GM18502 (cell line): ENCODE measurements around the gene OR5H2.
"Not testable (repeated sequence)": the region's sequence is repeated elsewhere in the genome, so short reads cannot be mapped to it uniquely, and the experiment has no call there.

Source experiments
- ATAC-seq: cut with Tn5 transposase; IDR thresholded peaks from one replicate; pipeline ENCODE4 v1.9.1; 2021; ENCODE audit warnings: mild to moderate bottlenecking; ENCODE audit not compliant: unreplicated experiment, poor library complexity

OR5H2 gene

GRCh38 chr3:98282205-98282604, at the start of gene OR5H2:
Gene OR5H2 (plus strand): TSS chr3:98282505. CDS start chr3:98282903, 398 bp downstream.
- no peak for ATAC-seq

GRCh38 chr3:98233468-98233867, 48.8 kb upstream of the OR5H2 start:
- ATAC-seq: peak; percentile 56

DNA sequence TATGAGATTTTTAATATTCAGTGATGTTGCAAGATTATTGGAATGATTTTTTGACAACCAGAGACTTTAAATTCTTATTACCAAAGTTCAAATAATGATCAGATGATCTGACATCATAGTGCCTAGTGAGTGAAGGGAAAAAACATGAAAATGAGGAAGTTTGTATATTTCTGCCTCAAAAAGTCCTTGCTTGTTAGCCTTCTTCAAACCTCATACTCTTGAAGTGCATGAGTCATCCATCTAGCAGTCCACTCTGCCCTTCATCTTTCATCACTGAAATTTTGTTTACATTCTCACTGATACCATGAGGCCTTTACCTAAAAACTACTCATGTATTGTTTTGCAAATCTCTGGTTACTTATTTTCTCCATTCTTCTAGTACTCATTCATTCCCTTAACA, 42.2 kb upstream of the OR5H2 start:
- ATAC-seq: no peak

DNA sequence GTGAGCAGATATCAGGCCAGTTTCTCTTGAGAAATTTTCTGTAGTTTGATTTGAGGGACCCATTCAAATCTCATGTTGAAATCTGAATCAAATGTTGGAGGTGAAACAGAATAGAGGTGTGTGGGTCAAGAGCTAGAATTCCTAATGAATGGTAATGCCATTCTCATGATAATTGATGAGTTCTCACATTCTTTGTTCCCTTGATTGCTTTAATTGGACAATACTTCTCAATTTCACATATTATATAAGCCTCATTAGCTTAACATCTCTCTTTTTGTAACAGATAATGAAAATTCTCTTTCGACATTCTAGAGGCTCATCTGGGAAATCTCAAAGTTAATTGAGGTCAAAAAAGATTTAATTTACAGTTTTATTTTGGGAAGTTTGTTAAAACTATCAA, 40.1 kb upstream of the OR5H2 start:
- ATAC-seq: no peak

- no peak for ATAC-seq
Observed at GRCh38 chr3:98243843-98244242, 38.5 kb upstream of the OR5H2 start.

DNA sequence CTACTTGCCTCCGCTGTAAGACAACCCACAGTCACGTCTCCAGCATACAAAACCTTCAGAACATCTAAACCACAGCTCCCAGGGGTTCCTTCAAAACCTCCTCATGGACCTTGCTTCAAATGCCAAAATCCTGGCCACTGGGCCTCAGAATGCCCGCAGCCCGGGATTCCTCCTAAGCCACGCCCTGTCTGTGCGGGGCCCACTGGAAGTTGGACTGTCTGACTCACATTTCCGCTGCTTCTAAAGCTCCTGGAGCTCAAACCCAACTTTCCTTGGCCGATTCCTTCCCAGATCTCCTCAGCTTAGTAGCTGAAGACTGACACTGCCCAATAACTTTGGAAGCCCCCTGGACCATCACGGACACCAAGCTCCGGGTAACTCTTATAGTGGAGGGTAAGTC, 36.2 kb upstream of the OR5H2 start:
- ATAC-seq: no peak

DNA sequence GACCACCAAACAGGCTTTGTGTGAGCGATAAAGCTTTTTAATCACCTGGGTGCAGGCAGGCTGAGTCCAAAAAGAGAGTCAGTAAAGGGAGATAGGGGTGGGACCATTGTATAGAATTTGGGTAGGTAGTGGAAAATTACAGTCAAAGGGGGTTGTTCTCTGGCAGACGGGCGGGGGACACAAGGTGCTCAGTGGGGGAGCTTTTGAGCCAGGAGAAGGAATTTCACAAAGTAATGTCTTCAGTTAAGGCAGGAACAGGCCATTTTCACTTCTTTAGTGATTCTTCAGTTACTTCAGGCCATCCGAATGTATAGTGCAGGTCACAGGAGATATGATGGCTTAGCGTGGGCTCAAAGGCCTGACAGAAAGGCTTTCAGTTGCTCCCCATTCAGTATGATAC, 26.3 kb upstream of the OR5H2 start:
- not testable (repeated sequence) for ATAC-seq

DNA sequence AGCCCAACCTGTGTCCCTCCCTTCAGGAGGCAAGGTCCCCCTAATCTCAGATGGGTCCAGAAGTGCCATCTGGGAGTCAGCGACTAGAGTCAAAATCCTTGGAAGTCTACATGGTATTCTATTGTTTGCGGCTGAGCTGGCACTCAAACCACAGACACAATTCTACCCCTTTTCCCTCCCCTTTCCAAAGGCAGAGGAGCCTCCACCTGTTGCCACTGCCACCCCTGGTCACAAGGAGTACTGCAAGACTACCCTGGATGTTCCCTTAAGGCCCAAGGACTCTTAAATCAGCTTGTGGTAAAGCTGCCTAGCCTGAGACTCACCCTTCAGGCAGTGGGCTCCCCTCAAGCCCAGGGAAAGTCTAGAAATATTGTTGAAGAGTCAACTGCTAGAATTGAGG, 22.6 kb upstream of the OR5H2 start:
- ATAC-seq: peak; percentile 93

GRCh38 chr3:98262046-98262445, 20.3 kb upstream of the OR5H2 start:
- no peak for ATAC-seq

DNA sequence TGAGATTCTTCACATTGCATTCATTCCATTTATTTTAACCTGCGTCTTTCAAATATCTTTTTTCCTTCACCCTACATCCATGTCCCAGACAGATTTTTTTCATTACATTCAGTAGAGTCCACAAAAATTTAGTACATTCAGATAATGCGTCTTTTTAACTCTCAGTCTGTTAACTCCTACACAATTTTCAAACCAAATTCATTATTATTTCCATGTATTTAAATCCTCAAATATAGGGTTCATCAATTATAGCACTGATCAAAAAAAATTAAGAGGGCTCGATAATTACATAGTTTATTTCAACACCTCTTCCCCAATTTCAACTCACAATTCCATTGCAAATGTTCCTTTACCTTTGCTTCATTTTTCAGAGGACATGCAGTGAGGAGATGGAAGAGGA, 18.4 kb upstream of the OR5H2 start, which contains the start of gene OR5H6:
Gene OR5H6 (plus strand): TSS at position 301 of the 400 bp plus-strand sequence. CDS start 89 bp downstream, at position 390.
- ATAC-seq: no peak

- ATAC-seq: no peak
Observed at GRCh38 chr3:98269846-98270245, 12.5 kb upstream of the OR5H2 start.

GRCh38 chr3:98272126-98272525, 10.2 kb upstream of the OR5H2 start:
- no peak for ATAC-seq

DNA sequence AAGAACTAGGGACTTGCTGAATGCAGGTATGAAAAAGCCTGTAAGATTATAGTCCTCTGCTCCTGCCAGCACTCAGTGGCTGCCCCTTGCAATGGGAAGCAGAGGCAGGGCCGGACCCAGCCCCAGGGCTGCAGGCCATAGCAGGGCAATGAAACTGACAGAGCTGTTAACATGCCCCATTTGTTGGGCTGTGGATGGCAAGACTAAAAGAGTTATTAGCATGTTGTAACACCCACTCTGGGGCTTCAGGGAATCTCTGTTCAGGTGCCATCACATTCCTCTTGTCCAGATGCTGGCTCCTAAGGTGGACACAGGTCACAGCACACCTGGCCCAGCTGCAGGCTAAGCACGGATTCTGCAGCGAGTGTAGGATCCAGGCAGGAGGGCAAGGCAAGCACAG, 7.4 kb upstream of the OR5H2 start:
- no peak for ATAC-seq

DNA sequence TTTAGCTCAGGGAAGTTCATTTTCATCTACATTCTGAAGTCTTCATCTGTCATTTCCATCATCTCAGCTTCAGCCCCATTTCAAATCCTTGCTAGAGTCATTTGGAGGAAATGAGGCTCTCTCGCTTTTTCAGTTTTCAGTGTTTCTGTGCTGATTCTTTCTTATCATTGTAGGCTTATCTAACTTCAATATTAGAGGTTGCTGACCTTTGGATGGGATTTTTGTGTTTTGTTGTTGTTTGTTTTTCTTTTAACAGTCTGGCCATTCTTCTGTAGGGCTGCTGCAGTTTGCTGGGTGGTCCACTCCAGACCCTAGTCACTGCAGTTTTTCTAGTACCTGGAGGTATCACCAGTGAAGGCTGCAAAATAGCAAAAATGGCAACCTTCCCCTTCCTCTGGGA, 8.6 kb downstream of the OR5H2 start:
- no peak for ATAC-seq

- ATAC-seq: no peak
Observed at GRCh38 chr3:98291332-98291957, 9.1 kb downstream of the OR5H2 start.

DNA sequence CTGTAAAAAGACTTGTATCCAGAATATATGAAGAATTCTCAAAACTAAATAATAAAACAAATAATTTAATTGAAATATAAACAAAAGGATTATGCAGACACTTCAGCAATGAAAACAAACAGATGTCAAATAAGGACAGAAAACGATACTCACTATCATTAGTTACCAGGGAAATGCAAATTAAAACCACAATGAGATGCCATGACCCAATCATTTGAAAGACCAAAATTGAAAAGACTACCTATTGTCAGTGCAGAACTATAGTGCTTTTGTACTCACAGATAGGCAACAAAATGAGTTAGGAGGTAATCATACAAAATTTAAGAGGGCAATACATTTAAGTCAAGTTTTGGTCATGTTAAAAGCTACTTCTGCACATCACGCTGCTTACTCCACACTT, 39.8 kb downstream of the OR5H2 start:
- ATAC-seq: no peak

GRCh38 chr3:98322686-98323085, 40.4 kb downstream of the OR5H2 start:
- ATAC-seq: no peak

GRCh38 chr3:98323425-98323824, 41.1 kb downstream of the OR5H2 start:
- ATAC-seq: no peak

GRCh38 chr3:98325055-98325454, 42.8 kb downstream of the OR5H2 start:
- no peak for ATAC-seq

GRCh38 chr3:98326105-98326893, 44.0 kb downstream of the OR5H2 start:
- no peak for ATAC-seq

DNA sequence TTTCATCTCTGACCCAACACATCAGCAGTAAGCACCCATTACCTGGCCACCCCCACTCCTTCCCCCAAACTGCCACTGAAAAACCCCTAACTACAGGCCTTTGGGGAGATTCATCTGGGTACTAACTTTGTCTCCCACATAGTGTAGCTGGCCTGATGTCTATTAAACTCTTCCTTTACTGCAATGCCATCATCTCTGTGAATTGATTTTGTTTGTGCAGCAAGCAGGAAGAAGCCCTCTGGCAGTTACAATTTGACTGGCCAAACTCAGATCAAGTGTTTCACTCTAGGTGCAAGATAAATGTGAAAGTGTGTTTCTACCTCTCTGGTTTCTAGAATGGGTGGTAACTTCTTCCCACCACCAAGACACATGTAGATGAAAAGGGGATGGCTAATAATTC, 44.6 kb downstream of the OR5H2 start:
- ATAC-seq: peak; percentile 74

DNA sequence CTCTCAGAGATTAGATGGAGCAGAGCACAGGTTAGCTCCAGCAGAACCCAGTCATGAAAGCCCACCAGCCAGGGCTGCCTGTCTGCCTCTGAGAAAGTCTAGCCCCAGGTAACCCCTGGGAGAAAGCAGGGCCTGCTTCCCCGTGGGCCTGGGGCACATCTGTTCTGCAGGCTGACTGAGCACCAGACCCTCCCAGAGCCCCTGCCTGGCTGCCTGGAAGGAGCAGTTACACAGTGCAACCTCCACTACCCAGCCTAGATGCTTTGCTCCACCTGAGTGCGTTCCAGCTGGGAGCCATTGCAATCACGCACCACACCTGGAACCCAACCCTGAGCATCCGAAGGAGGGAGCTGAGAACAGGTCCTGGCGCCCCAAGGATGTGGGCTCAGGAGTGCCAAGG, 46.6 kb downstream of the OR5H2 start:
- no peak for ATAC-seq
